ENCODE data around the gene SMAD6. TPM values are rescaled to one million over a fixed set of nuclear protein-coding genes. Genes with fewer than 3 reads are reported as not detected.

The SMAD6 gene
- total RNA-seq, 1 experiment from 2014 or later = 19.9 TPM

DNA sequence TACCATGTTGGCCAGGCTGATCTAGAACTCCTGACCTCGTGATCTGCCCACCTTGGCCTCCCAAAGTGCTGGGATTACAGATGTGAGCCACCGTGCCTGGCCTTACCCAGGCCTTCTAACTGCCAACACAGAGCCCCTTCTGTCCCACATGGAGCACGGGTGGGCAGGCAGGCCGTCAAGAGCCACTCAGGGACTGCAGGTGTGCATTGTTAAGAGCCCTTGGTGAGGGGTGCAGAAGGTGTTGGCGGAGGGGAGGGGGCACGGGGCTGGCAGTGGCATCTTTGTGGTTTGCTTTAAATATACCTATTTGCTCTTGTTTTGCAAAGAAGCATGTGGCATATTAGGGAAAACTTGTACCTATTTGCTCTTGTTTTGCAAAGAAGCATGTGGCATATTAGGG is 37.3 kb downstream of the SMAD6 start:
- Histone ChIP-seq H3K4me2 (ENCODE audit: low read length) (no peak overlapping the region), H3K27me3 (ENCODE audit: low read length) (no peaks in the 10 kb centered on the region), H3K36me3 (ENCODE audit: low read depth, low read length) (no peaks in the 10 kb centered on the region), H3K4me1 (ENCODE audit: insufficient read depth, low read length) (peaks cover 33% of the 10 kb centered on the region), H3K79me2 (ENCODE audit: low read length) (peaks cover 33% of the 10 kb centered on the region), H3K27ac (ENCODE audit: low read length) (no peak overlapping the region), H3F3A (ENCODE audit: low read length, unreplicated experiment) (peaks cover 4% of the 10 kb centered on the region), H3K9ac (ENCODE audit: low read length) (no peak overlapping the region), H2AFZ (ENCODE audit: low read length) (no peak overlapping the region), H4K20me1 (ENCODE audit: low read length) (no peaks in the 10 kb centered on the region), H3K9me3 (ENCODE audit: low read length) (no peaks in the 10 kb centered on the region), H3K4me3 (ENCODE audit: low read length) (no peak overlapping the region), H3K9me2 (replicated peaks; ENCODE audit: low read length) (no peaks in the 10 kb centered on the region)
- intact Hi-C loops (cut with micrococcal nuclease) = loop anchor here (5.0 kb wide), 1 partner anchor 33 kb away; no protein-coding TSS in a partner anchor
- no peak for ATAC-seq
- DNase-seq = no peak
- ChIA-PET CTCF (no interaction called here), POLR2A (ENCODE audit: unreplicated experiment) (interaction anchor here (0.6 kb wide), 1 partner anchor 38 kb away, joined by 7 read pairs; no protein-coding TSS in a partner anchor)
- TF ChIP-seq EZH2 (IDR thresholded peaks at IDR 0.05; ENCODE audit: low read length, unreplicated experiment) (no peak), EZH2phosphoT487 (IDR thresholded peaks at IDR 0.05; ENCODE audit: borderline replicate concordance, low read length) (no peak)
- TF ChIP-seq, protein P1, sequence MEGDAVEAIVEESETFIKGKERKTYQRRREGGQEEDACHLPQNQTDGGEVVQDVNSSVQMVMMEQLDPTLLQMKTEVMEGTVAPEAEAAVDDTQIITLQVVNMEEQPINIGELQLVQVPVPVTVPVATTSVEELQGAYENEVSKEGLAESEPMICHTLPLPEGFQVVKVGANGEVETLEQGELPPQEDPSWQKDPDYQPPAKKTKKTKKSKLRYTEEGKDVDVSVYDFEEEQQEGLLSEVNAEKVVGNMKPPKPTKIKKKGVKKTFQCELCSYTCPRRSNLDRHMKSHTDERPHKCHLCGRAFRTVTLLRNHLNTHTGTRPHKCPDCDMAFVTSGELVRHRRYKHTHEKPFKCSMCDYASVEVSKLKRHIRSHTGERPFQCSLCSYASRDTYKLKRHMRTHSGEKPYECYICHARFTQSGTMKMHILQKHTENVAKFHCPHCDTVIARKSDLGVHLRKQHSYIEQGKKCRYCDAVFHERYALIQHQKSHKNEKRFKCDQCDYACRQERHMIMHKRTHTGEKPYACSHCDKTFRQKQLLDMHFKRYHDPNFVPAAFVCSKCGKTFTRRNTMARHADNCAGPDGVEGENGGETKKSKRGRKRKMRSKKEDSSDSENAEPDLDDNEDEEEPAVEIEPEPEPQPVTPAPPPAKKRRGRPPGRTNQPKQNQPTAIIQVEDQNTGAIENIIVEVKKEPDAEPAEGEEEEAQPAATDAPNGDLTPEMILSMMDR (conservative IDR thresholded peaks at IDR 0.05; ENCODE audit: low read depth, low read length) = no peak
- BruUV-seq (replicated peaks) = no TSS peak

DNA sequence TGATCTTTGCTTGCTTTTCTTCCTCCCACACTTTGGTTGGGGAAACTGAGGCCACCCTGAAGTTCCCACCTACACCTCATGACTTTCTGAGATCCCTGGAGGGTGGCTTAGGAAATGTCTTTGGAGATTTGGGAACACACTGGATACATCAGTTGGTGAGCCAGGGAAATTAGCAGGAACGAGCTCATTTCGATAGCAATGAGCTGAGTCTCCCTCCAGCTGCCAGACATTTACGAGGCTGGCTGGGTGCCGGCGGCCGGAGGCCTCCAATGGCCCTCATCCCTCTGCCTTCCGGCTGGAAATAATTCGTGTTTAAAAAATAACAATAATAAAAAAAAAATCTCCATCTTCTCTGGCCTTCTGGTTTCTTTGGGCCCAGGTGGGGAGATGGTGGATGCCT is 38.8 kb downstream of the SMAD6 start:
- Histone ChIP-seq H3K4me3 (ENCODE audit: low read length) (no peak overlapping the region), H3K36me3 (ENCODE audit: low read depth, low read length) (no peaks in the 10 kb centered on the region), H2AFZ (ENCODE audit: low read length) (no peak overlapping the region), H3K27me3 (ENCODE audit: low read length) (no peaks in the 10 kb centered on the region), H4K20me1 (ENCODE audit: low read length) (no peaks in the 10 kb centered on the region), H3K4me1 (ENCODE audit: insufficient read depth, low read length) (peaks cover 32% of the 10 kb centered on the region), H3K9ac (ENCODE audit: low read length) (no peak overlapping the region), H3K27ac (ENCODE audit: low read length) (no peak overlapping the region), H3K79me2 (ENCODE audit: low read length) (peaks cover 42% of the 10 kb centered on the region), H3K9me3 (ENCODE audit: low read length) (no peaks in the 10 kb centered on the region), H3K4me2 (ENCODE audit: low read length) (peak overlapping the region; percentile 57), H3F3A (ENCODE audit: low read length, unreplicated experiment) (peaks cover 4% of the 10 kb centered on the region), H3K9me2 (replicated peaks; ENCODE audit: low read length) (no peaks in the 10 kb centered on the region)
- intact Hi-C loops (cut with micrococcal nuclease) = no loop called here
- DNase-seq (peak; percentile 68), ATAC-seq (peak; percentile 65)
- POLR2A ChIA-PET (ENCODE audit: unreplicated experiment) = interaction anchor here (0.6 to 0.8 kb wide), 2 partner anchors 39 to 563 kb away, joined by 5 to 7 read pairs; no protein-coding TSS in a partner anchor
- no peak for TF ChIP-seq EZH2 (IDR thresholded peaks at IDR 0.05; ENCODE audit: low read length, unreplicated experiment)
- TF ChIP-seq, protein P1 (conservative IDR thresholded peaks at IDR 0.05; ENCODE audit: low read depth, low read length) = no peak
- TF ChIP-seq EZH2phosphoT487 (IDR thresholded peaks at IDR 0.05; ENCODE audit: borderline replicate concordance, low read length) = no peak
- CTCF ChIA-PET = no interaction called here
- no TSS peak for BruUV-seq (replicated peaks)

DNA sequence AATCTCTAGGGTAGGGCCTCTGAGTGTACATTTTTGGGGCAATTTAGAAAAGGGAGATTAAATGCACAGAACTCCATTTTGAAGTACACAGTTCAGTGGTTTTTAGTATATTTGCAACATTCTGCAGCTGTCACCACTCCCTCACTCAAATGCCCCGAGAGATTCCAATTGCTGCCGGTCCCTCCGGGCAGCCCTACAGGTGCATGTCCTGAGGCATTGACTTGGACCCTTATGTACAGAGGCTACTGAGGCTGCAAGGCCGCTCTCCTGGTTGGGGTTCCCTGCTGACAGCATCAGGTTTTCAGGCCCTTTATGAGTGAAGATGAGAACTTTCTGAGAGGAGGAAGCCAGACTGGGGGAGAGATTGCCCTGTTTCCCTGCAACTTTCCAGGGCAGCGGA is 39.6 kb downstream of the SMAD6 start:
- Histone ChIP-seq H3K9ac (ENCODE audit: low read length) (no peak overlapping the region), H3K4me3 (ENCODE audit: low read length) (no peak overlapping the region), H2AFZ (ENCODE audit: low read length) (no peak overlapping the region), H3K4me2 (ENCODE audit: low read length) (no peak overlapping the region), H3F3A (ENCODE audit: low read length, unreplicated experiment) (peaks cover 4% of the 10 kb centered on the region), H3K27ac (ENCODE audit: low read length) (no peak overlapping the region), H3K4me1 (ENCODE audit: insufficient read depth, low read length) (peaks cover 41% of the 10 kb centered on the region), H4K20me1 (ENCODE audit: low read length) (no peaks in the 10 kb centered on the region), H3K36me3 (ENCODE audit: low read depth, low read length) (no peaks in the 10 kb centered on the region), H3K27me3 (ENCODE audit: low read length) (no peaks in the 10 kb centered on the region), H3K9me2 (replicated peaks; ENCODE audit: low read length) (no peaks in the 10 kb centered on the region), H3K9me3 (ENCODE audit: low read length) (no peaks in the 10 kb centered on the region), H3K79me2 (ENCODE audit: low read length) (peaks cover 46% of the 10 kb centered on the region)
- intact Hi-C loops (cut with micrococcal nuclease) = no loop called here
- DNase-seq = no peak
- ChIA-PET CTCF (no interaction called here), POLR2A (ENCODE audit: unreplicated experiment) (no interaction called here)
- no TSS peak for BruUV-seq (replicated peaks)
- ATAC-seq = no peak
- TF ChIP-seq EZH2phosphoT487 (IDR thresholded peaks at IDR 0.05; ENCODE audit: borderline replicate concordance, low read length) = no peak
- TF ChIP-seq, protein P1 (conservative IDR thresholded peaks at IDR 0.05; ENCODE audit: low read depth, low read length) = no peak
- TF ChIP-seq EZH2 (IDR thresholded peaks at IDR 0.05; ENCODE audit: low read length, unreplicated experiment) = no peak
